HG03521 (cell line): ENCODE measurements around the gene WDR47.
"Not testable (repeated sequence)": the region's sequence is repeated elsewhere in the genome, so short reads cannot be mapped to it uniquely, and the experiment has no call there.

Experiments used
- ATAC-seq: cut with Tn5 transposase; IDR thresholded peaks from one replicate; pipeline ENCODE4 v1.9.1; 2021; ENCODE audit warnings: mild to moderate bottlenecking, moderate library complexity; ENCODE audit not compliant: unreplicated experiment

The WDR47 gene

GRCh38 chr1:109056064-109056463 is 14.2 kb upstream of the WDR47 start:
- ATAC-seq, result no peak

DNA sequence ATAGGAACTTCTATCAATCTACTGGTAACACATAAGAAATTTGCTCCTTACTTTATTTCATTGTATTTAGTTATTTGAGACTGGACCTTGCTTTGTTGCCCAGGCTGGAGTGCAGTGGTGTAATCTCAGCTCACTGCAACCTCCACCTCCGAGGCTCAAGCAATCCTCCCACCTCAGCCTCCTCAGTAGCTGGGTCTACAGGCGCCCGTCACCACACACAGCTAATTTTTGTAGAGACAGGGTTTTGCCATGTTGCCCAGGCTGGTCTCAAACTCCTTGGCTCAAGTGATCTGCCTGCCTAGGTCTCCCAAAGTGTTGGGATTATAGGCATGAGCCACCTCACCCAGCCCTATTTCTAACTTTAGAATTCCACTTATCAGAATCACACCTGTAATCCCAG is 10.2 kb upstream of the WDR47 start:
- ATAC-seq, result not testable (repeated sequence)

DNA sequence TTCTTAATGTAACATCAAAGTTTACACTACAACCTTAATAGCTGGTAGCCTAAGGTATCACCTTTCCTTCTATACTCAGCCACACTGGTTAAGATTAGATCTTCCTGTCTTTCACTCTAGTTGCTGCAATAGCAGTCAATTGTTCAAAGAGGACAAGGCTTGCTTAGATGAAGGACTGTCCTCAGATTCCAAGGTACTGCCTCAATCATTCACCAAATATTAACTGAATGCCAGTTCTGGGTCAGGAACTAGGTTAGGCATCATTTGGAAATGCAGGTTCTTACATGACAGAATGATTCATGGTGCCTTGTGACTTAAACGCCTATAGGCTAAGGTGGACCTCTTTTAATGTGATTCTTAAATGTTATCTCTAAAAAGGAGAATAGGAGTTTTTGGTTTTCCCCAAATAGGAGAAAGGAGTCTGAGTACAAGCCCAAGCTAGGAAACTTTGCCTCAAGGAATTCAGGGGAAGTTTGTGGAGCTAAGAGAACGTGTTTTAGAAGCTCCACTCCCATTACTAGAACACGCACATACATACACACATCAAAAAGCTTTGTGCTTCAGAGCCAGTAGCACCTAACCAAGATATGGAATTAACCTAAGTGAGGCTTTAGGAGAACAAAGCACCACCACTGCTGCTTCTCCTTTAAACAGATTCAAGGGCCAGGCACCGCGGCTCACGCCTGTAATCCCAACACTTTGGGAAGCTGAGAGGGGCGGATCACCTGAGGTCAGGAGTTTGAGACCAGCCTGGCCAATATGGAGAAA is 8.5 kb upstream of the WDR47 start:
- ATAC-seq, result no peak

GRCh38 chr1:109048335-109048734 is 6.4 kb upstream of the WDR47 start:
- no peak for ATAC-seq

DNA sequence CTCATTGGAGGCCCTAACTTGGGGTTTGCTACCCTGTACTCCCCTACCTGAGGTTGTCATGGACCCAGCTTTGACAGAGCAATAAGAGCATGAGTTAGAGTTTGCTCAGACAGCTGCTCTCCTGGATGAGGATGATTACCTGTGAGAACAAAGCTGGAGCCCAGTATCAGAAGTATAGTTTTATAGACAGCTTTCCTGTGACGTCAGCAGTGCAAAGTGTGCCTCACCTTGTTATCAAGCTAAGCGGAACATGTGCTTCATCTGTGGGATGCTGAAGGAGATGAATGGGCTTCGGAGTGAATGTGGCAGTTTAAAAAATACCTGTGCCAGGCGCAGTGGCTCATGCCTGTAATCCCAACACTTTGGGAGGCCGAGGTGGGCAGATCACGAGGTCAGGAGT is 5.4 kb upstream of the WDR47 start:
- ATAC-seq, result no peak

- no peak for ATAC-seq
Observed at GRCh38 chr1:109046671-109047070, 4.8 kb upstream of the WDR47 start.

GRCh38 chr1:109045595-109045994 is 3.7 kb upstream of the WDR47 start:
- ATAC-seq, result no peak

GRCh38 chr1:109040989-109041620 is 797 bp downstream of the WDR47 start:
- peak; percentile 7 for ATAC-seq

- ATAC-seq, result no peak
Observed at GRCh38 chr1:109040627-109040988, 1.3 kb downstream of the WDR47 start.

DNA sequence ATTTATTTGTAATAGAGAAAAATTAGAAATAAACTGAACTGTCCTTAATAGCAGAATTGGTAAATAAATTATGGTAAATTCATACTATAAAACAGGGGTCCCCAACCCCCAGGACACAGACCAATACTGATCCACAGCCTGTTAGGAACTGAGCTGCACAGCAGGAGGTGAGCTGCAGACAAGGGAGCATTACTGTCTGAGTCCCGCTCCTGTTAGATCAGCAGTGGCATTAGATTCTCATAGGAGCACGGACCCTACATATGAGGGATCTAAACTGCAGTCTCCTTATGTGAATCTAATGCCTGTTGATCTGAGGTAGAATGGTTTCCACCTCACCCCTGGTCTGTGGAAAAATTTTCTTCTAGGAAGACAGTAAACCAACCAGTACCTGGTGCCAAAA is 7.5 kb downstream of the WDR47 start:
- ATAC-seq, result no peak

DNA sequence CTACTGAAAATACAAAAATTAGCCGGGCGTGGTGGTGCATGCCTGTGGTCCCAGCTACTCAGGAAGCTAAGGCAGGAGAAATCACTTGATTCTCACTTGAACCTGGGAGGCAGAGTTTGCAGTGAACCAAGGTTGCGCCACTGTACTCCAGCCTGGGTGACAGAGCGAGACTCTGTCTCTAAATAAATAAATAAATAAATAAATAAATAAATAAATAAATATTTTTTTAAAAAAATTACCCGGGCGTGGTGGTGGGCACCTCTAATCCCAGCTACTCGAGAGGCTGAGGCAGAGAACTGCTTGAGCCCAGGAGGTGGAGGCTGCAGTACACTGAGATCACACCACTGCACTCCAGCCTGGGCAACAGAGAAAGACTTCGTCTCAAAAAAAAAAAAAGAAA is 12.4 kb downstream of the WDR47 start:
- ATAC-seq, result not testable (repeated sequence)

- ATAC-seq, result no peak
Observed at GRCh38 chr1:109027841-109028240, 14.1 kb downstream of the WDR47 start.

- ATAC-seq, result no peak
Observed at GRCh38 chr1:109025694-109026093, 16.2 kb downstream of the WDR47 start.

DNA sequence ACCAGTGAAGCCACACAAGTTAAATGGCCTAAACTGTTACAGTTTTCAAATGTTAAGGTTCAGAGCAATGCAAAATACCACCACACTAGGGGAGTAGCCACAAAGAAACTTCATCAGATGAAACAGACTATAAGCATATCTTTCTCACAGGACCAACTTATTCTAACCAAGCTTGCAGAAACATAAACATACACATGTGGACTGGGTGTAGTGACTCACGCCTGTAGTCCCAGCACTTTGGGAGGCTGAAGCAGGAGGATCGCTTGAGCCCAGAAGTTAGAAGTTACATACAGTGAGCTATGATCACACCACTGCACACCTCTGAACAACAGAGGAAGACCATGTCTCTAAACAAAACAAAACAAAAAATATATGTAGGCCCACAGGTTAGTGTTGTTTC is 17.3 kb downstream of the WDR47 start:
- no peak for ATAC-seq

DNA sequence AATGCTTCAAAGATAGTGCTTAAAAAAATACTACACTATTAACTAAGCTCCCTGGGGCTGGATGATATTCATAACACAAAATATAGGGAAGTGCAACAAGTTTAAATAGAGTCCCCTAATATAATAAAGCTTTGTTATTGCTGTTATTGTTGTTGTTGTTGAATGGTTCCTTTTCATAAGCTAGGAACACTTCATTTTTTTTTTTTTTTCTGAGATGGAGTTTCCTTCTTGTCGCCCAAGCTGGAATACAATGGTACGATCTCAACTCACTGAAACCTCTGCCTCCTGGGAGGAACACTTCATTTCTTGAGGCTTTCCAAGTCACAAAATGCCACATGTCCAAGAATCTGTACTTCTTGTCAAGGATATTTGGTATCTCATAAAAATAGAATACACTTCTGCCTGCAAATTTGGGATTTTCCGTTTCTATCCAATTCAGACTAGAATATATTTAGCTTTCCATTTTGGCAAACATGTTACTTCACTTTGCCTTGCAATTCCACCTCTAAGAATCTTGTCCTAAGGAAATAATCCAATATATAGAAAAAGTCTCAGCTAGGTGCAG is 21.1 kb downstream of the WDR47 start:
- ATAC-seq, result no peak

DNA sequence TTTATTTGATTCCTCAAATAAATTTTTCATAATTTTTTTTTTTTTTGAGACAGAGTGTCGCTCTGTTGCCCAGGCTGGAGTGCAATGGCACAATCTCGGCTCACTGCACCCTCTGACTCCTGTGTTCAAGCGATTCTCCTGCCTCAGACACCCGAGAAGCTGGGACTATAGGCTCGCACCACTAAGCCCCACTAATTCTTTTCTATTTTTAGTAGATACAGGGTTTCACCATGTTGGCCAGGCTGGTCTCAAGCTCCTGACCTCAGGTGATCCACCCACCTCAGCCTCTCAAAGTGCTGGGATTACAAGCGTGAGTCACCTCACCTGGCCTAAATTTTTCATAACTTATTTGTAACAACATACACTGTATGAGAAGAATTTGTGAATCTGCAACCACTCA is 24.2 kb downstream of the WDR47 start:
- ATAC-seq, result not testable (repeated sequence)

GRCh38 chr1:109017134-109017533 is 24.8 kb downstream of the WDR47 start:
- ATAC-seq, result no peak

DNA sequence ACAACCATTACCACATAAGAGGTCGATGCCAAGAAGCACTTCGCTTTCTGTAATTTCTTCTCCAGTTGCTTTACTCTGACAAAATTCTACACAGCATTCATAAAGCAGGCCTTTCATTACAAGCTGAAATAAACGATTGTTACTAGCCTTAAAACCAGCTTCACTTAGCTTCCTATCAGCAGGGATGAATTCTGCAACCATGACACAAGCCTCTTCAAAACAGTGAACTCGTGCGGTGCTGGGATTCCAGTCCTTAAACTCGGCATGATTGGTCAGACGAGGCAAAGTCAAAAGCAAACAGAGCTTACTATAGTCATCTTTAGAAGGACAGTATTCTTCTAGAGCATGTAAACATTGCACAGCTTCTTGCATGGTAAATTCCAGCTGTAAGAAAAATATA is 30.6 kb downstream of the WDR47 start:
- ATAC-seq, result no peak

DNA sequence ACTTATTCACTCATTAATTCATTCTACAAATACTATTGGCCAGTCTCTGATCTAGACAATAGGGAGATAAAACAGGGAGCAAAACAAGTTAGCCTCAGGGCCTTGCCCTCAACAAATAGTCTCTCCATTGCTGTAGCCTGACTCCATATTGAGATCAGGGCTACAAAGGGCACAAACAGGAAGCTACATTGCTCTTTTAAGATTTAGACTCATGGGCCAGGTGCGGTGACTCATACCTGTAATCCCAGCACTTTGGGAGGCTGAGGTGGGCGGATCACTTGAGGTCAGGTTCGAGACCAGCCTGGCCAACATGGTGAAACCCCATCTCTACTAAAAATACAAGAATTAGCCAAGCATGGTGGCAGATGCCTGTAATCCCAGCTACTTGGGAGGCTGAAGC is 45.3 kb downstream of the WDR47 start:
- not testable (repeated sequence) for ATAC-seq

- ATAC-seq, result no peak
Observed at GRCh38 chr1:108983114-108983513, 58.8 kb downstream of the WDR47 start.

DNA sequence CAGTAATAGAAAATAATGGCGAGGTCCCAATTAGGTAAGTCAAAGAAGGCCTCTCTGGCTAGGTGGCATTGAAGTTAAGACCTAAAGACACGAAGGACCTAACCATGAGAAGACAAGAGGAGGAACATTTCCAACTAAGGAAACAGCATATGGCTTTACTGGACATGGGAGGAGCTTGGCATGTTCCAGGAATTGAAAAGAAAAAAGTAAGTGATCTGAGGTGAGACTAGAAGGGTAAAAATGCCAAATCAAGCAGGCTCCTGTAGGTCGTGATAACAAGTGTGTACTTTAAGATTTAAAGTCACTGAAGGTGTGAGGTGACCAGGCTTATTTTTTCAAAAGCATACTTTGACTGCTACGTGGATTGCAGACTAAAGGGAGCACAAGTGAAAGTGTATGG is 65.2 kb downstream of the WDR47 start:
- ATAC-seq, result no peak

DNA sequence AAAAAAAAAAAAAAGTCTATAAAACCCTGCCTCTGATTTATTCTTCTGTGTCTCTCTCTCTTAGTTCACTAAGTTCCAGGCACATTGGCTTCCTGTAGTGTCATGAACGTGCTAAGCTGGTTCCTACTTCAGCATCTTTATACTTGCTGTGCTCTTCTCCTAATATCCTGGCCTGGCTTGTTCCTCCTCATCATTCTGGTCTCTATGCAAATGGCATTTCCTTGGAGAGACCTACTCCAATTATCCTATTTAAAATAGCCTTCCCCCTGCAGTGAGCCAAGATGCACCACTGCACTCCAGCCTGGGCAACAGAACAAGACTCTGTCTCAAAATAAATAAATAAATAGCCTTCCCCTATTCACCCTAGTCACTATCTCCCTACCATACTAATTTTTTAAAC is 69.0 kb downstream of the WDR47 start:
- ATAC-seq, result no peak
